ENCODE data around the gene NDUFAF8.

The NDUFAF8 gene

GRCh38 chr17:81240761-81241160 lies 1.6 kb downstream of the NDUFAF8 start:
- DNase-seq (ENCODE audit: low spot score) = no peak

- no peak for DNase-seq (ENCODE audit: low spot score)
Measured at GRCh38 chr17:81241203-81241602, 2.1 kb downstream of the NDUFAF8 start.

- DNase-seq (ENCODE audit: low spot score) = peak; percentile 54
Measured at GRCh38 chr17:81241648-81242420, 2.7 kb downstream of the NDUFAF8 start.

- DNase-seq (ENCODE audit: low spot score) = no peak
Measured at GRCh38 chr17:81242421-81243332, 3.6 kb downstream of the NDUFAF8 start.

- DNase-seq (ENCODE audit: low spot score) = no peak
Measured at GRCh38 chr17:81243333-81243664, 4.2 kb downstream of the NDUFAF8 start.

GRCh38 chr17:81244358-81245023 lies 5.4 kb downstream of the NDUFAF8 start:
- DNase-seq (ENCODE audit: low spot score) = no peak

GRCh38 chr17:81245024-81245664 lies 6.0 kb downstream of the NDUFAF8 start:
- DNase-seq (ENCODE audit: low spot score) = no peak

- DNase-seq (ENCODE audit: low spot score) = no peak
Measured at GRCh38 chr17:81245665-81246342, 6.7 kb downstream of the NDUFAF8 start.

- DNase-seq (ENCODE audit: low spot score) = no peak
Measured at GRCh38 chr17:81246343-81246670, 7.2 kb downstream of the NDUFAF8 start.

- no peak for DNase-seq (ENCODE audit: low spot score)
Measured at GRCh38 chr17:81246679-81247338, 7.7 kb downstream of the NDUFAF8 start.

GRCh38 chr17:81247339-81247990 lies 8.3 kb downstream of the NDUFAF8 start:
- no peak for DNase-seq (ENCODE audit: low spot score)

GRCh38 chr17:81248649-81249048 lies 9.5 kb downstream of the NDUFAF8 start:
- no peak for DNase-seq (ENCODE audit: low spot score)

GRCh38 chr17:81249223-81250040 lies 10.3 kb downstream of the NDUFAF8 start:
- no peak for DNase-seq (ENCODE audit: low spot score)

GRCh38 chr17:81250286-81251093 lies 11.4 kb downstream of the NDUFAF8 start:
- no peak for DNase-seq (ENCODE audit: low spot score)

- DNase-seq (ENCODE audit: low spot score) = no peak
Measured at GRCh38 chr17:81251094-81251708, 12.1 kb downstream of the NDUFAF8 start.

- DNase-seq (ENCODE audit: low spot score) = no peak
Measured at GRCh38 chr17:81251709-81252301, 12.7 kb downstream of the NDUFAF8 start.

- no peak for DNase-seq (ENCODE audit: low spot score)
Measured at GRCh38 chr17:81252326-81252986, 13.3 kb downstream of the NDUFAF8 start.

- DNase-seq (ENCODE audit: low spot score) = no peak
Measured at GRCh38 chr17:81252987-81253329, 13.8 kb downstream of the NDUFAF8 start.

Measured in Ammon's horn (tissue), 1 donor.